Natural killer cell (primary cell): ENCODE results near the gene EIF4G1. TPM values are rescaled to one million over a fixed set of nuclear protein-coding genes. Genes with fewer than 3 reads are reported as not detected.

Source experiments
- ATAC-seq, 3 donors: fragments of 150-1000 bp in 2 of 3; fragments of 200-7000 bp in 1 of 3; cut with Tn5 transposase; 1 replicate in 1 of 3; 2 replicates in 2 of 3; pipeline ENCODE4 v1.10.0; 2021; ENCODE audit warnings: mild to moderate bottlenecking in 2 of 3, moderate library complexity in 2 of 3
- DNase-seq, 2 donors: peaks; one replicate each; pipeline versions ENCODE4 v3.0.0 to v3.0.0-alpha.2; 2013 to 2021; ENCODE audit warnings: mixed read lengths in 1 of 2
- H3K27ac ChIP-seq: one replicate; pipeline ENCODE4 v1.5.1; 2013; ENCODE audit warnings: mild to moderate bottlenecking, low read length
- H3K27me3 ChIP-seq: one replicate; pipeline ENCODE4 v1.6.1; 2013; ENCODE audit warnings: low read length; ENCODE audit not compliant: control insufficient read depth, insufficient read depth
- H3K36me3 ChIP-seq: one replicate; pipeline ENCODE4 v1.6.1; 2013; ENCODE audit warnings: low read length; ENCODE audit not compliant: control insufficient read depth, insufficient read depth
- H3K4me1 ChIP-seq: one replicate; pipeline ENCODE4 v1.6.1; 2013; ENCODE audit warnings: low read length; ENCODE audit not compliant: control insufficient read depth, insufficient read depth
- H3K4me3 ChIP-seq: one replicate; pipeline ENCODE4 v1.5.1; 2013; ENCODE audit warnings: low read length
- H3K9me3 ChIP-seq: one replicate; pipeline ENCODE4 v1.6.1; 2013; ENCODE audit warnings: low read length; ENCODE audit not compliant: control insufficient read depth, insufficient read depth
- H3K27ac Mint-ChIP-seq, 2 donors: one replicate each; pipeline ENCODE4 v1.8.0; 2022; ENCODE audit warnings: mild to moderate bottlenecking in 2 of 2, mixed read lengths in 2 of 2, moderate library complexity in 1 of 2
- H3K27me3 Mint-ChIP-seq, 2 donors: one replicate each; pipeline ENCODE4 v1.8.0; 2022; ENCODE audit warnings: low read depth in 2 of 2, mixed read lengths in 2 of 2
- H3K36me3 Mint-ChIP-seq: one replicate; pipeline ENCODE4 v1.8.0; 2022; ENCODE audit warnings: mixed read lengths
- H3K4me1 Mint-ChIP-seq, 2 donors: one replicate each; pipeline ENCODE4 v1.8.0; 2022; ENCODE audit warnings: mixed read lengths in 2 of 2
- H3K4me3 Mint-ChIP-seq: one replicate; pipeline ENCODE4 v1.8.0; 2022; ENCODE audit warnings: mild to moderate bottlenecking, moderate library complexity, mixed read lengths
- H3K9me3 Mint-ChIP-seq, 2 donors: one replicate each; pipeline ENCODE4 v1.8.0; 2022; ENCODE audit warnings: mixed read lengths in 2 of 2
- WGBS: methylation state at CpG from one replicate; pipeline ENCODE4 v1.1.7; 2013; ENCODE audit warnings: missing lambda C conversion rate; ENCODE audit not compliant: insufficient coverage; 5-methylcytosine and 5-hydroxymethylcytosine counted together
- intact Hi-C: fragments of 100-400 bp; cut with micrococcal nuclease; formaldehyde crosslinking; loops from one replicate; pipeline ENCODE4 v1.14.2; 2022
- total RNA-seq, 4 donors: library from RNA; stranded (reverse); fragments of 120-200 nt in 1 of 4; gene quantifications; one replicate each; pipeline versions ENCODE4 v1.2.3 to v1.2.4, GENCODE V29; 2013 to 2022
- TF ChIP-seq, protein P1 (sequence below): fragments of 200-600 bp; IDR thresholded peaks from one replicate; pipeline ENCODE4 v1.8.0; 2022; ENCODE audit warnings: antibody characterized with exemption

Gene EIF4G1
- total RNA-seq, 3 donors from 2014 or later (not counting 1 experiment from before 2014, with no cell fraction given): 220 to 235 (median 227) TPM

DNA sequence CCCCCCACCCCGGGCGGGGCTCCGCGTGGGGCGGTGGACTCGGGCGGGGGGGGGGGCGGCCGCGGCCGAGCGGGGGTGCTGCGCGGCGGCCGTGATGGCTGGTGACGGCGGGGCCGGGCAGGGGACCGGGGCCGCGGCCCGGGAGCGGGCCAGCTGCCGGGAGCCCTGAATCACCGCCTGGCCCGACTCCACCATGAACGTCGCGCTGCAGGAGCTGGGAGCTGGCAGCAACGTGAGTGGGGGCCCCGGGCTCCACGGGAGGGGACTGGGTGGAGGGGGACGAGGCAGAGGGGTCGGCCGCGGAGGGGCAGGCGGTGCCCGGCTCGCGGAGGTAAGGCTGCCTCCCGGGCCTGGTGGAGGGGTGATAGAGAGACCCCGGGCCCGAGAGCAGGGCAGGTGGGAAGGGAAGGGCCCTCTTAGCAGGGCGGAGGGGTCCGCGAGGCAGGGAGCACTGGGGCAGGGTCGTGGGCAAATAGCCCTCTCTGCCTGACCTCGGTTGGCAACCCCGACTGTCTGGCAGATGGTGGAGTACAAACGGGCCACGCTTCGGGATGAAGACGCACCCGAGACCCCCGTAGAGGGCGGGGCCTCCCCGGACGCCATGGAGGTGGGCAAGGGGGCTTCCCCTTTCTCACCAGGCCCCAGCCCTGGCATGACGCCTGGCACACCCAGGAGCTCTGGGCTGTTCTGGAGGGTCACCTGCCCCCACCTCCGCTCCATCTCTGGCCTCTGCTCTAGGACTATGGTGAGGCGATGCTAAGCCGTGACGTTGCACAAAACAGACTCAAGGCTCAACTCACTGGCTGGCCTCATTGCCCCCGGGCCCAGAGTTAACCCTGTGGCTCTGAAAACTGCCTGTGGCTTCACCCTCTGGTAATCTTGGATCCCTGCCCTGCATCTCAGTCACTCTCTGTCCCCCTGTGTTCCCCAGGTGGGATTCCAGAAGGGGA lies 38.2 kb upstream of the EIF4G1 start, which contains the start of gene ECE2:
ECE2 (plus strand) TSS at position 62 of the 950 bp plus-strand sequence; CDS start at position 194, 132 bp downstream.
- H3K36me3 Mint-ChIP-seq: no peaks in the 10 kb centered on the region
- no peaks in the 10 kb centered on the region for H3K36me3 ChIP-seq
- peaks cover 38 to 61% of the 10 kb centered on the region in 2 donors for H3K27me3 Mint-ChIP-seq
- no peak within 1 kb of the TSS for H3K27ac ChIP-seq
- TF ChIP-seq, protein P1, sequence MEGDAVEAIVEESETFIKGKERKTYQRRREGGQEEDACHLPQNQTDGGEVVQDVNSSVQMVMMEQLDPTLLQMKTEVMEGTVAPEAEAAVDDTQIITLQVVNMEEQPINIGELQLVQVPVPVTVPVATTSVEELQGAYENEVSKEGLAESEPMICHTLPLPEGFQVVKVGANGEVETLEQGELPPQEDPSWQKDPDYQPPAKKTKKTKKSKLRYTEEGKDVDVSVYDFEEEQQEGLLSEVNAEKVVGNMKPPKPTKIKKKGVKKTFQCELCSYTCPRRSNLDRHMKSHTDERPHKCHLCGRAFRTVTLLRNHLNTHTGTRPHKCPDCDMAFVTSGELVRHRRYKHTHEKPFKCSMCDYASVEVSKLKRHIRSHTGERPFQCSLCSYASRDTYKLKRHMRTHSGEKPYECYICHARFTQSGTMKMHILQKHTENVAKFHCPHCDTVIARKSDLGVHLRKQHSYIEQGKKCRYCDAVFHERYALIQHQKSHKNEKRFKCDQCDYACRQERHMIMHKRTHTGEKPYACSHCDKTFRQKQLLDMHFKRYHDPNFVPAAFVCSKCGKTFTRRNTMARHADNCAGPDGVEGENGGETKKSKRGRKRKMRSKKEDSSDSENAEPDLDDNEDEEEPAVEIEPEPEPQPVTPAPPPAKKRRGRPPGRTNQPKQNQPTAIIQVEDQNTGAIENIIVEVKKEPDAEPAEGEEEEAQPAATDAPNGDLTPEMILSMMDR: no peak
- no peaks in the 10 kb centered on the region for H3K4me1 ChIP-seq
- 18% methylated on average over 62 of the region's 65 CpGs for WGBS
- H3K9me3 Mint-ChIP-seq: no peaks in the 10 kb centered on the region
- no peak for ATAC-seq
- no peaks in the 10 kb centered on the region for H3K9me3 ChIP-seq
- peaks cover 19% of the 10 kb centered on the region for H3K27me3 ChIP-seq
- H3K4me1 Mint-ChIP-seq: peaks cover 0 to 6% of the 10 kb centered on the region in 2 donors
- no peak for DNase-seq
- no peak within 1 kb of the TSS for H3K4me3 Mint-ChIP-seq
- intact Hi-C loops: no loop called here
- H3K4me3 ChIP-seq: no peak within 1 kb of the TSS
- no peak within 1 kb of the TSS for H3K27ac Mint-ChIP-seq

DNA sequence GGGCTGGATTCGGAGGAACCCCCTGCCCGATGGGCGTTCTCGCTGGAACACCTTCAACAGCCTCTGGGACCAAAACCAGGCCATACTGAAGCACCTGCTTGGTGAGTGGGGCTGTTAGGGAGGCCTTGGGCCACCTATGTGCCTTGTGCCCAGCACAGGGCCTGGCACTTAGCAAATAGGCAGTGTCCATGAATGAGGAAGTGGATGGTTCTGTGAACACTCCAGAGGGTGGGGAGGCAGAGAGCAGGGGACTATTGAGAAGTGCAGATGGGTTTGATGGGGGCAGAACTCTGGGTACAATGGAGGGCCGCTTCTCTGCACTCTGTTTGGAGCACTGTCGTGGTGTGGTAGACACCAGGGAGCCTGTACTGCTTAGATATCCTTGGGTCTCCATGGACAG lies 37.0 kb upstream of the EIF4G1 start:
- Histone ChIP-seq H3K27ac (no peak overlapping the region), H3K36me3 (no peaks in the 10 kb centered on the region), H3K4me1 (no peaks in the 10 kb centered on the region), H3K27me3 (peaks cover 19% of the 10 kb centered on the region), H3K4me3 (no peak overlapping the region), H3K9me3 (no peaks in the 10 kb centered on the region)
- 94% methylated on average over 6 of the region's 6 CpGs for WGBS
- DNase-seq (no peak), ATAC-seq (no peak)
- peaks cover 38 to 56% of the 10 kb centered on the region in 2 donors for H3K27me3 Mint-ChIP-seq
- H3K4me3 Mint-ChIP-seq: no peak overlapping the region
- no peaks in the 10 kb centered on the region for H3K9me3 Mint-ChIP-seq
- intact Hi-C loops: no loop called here
- H3K36me3 Mint-ChIP-seq: no peaks in the 10 kb centered on the region
- H3K4me1 Mint-ChIP-seq: peaks cover 0 to 6% of the 10 kb centered on the region in 2 donors
- no peak overlapping the region for H3K27ac Mint-ChIP-seq
- TF ChIP-seq, protein P1: no peak

GRCh38 chr3:184282941-184283340 lies 31.5 kb upstream of the EIF4G1 start:
- Histone ChIP-seq H3K27me3 (no peaks in the 10 kb centered on the region), H3K9me3 (no peaks in the 10 kb centered on the region), H3K4me1 (no peaks in the 10 kb centered on the region), H3K4me3 (no peak overlapping the region), H3K36me3 (no peaks in the 10 kb centered on the region), H3K27ac (no peak overlapping the region)
- TF ChIP-seq, protein P1: no peak
- H3K36me3 Mint-ChIP-seq: no peaks in the 10 kb centered on the region
- 89% methylated on average over 2 of the region's 4 CpGs for WGBS
- H3K4me3 Mint-ChIP-seq: no peak overlapping the region
- H3K27me3 Mint-ChIP-seq: peaks cover 26 to 44% of the 10 kb centered on the region in 2 donors
- ATAC-seq: no peak
- no peak overlapping the region for H3K27ac Mint-ChIP-seq
- intact Hi-C loops: no loop called here
- no peaks in the 10 kb centered on the region for H3K4me1 Mint-ChIP-seq
- no peak for DNase-seq
- H3K9me3 Mint-ChIP-seq: no peaks in the 10 kb centered on the region
